Duodenal mucosa (tissue), 2 donors: Measurements from ENCODE around the gene ANKHD1.

Experiments
- H3K27ac ChIP-seq: one replicate; pipeline ENCODE4 v1.7.0; 2013; ENCODE audit warnings: low read depth, low read length
- H3K27me3 ChIP-seq, 2 donors: one replicate each; pipeline ENCODE4 v1.7.0; 2013; ENCODE audit warnings: low read length in 2 of 2, control low read depth in 1 of 2; ENCODE audit not compliant: insufficient read depth in 2 of 2, control insufficient read depth in 1 of 2
- H3K36me3 ChIP-seq, 2 donors: one replicate each; pipeline ENCODE4 v1.7.0; 2013; ENCODE audit warnings: low read length in 2 of 2, control low read depth in 1 of 2; ENCODE audit not compliant: insufficient read depth in 2 of 2, control insufficient read depth in 1 of 2
- H3K4me1 ChIP-seq, 2 donors: one replicate each; pipeline ENCODE4 v1.7.0; 2013; ENCODE audit warnings: low read length in 2 of 2, control low read depth in 1 of 2; ENCODE audit not compliant: insufficient read depth in 2 of 2, control insufficient read depth in 1 of 2
- H3K4me3 ChIP-seq, 2 donors: one replicate each; pipeline ENCODE4 v1.7.0; 2013; ENCODE audit warnings: low read length in 2 of 2, low read depth in 1 of 2
- H3K9ac ChIP-seq, 2 donors: one replicate each; pipeline ENCODE4 v1.7.0; 2013; ENCODE audit warnings: low read length in 2 of 2, low read depth in 1 of 2
- H3K9me3 ChIP-seq, 2 donors: one replicate each; pipeline ENCODE4 v1.7.0; 2013; ENCODE audit warnings: low read length in 2 of 2, control low read depth in 1 of 2; ENCODE audit not compliant: control insufficient read depth in 1 of 2

Gene ANKHD1

GRCh38 chr5:140549237-140550144 is 147.9 kb downstream of the ANKHD1 start:
- peak overlapping the region; percentile 36 for H3K27ac ChIP-seq
- no peaks in the 10 kb centered on the region for H3K27me3 ChIP-seq

DNA sequence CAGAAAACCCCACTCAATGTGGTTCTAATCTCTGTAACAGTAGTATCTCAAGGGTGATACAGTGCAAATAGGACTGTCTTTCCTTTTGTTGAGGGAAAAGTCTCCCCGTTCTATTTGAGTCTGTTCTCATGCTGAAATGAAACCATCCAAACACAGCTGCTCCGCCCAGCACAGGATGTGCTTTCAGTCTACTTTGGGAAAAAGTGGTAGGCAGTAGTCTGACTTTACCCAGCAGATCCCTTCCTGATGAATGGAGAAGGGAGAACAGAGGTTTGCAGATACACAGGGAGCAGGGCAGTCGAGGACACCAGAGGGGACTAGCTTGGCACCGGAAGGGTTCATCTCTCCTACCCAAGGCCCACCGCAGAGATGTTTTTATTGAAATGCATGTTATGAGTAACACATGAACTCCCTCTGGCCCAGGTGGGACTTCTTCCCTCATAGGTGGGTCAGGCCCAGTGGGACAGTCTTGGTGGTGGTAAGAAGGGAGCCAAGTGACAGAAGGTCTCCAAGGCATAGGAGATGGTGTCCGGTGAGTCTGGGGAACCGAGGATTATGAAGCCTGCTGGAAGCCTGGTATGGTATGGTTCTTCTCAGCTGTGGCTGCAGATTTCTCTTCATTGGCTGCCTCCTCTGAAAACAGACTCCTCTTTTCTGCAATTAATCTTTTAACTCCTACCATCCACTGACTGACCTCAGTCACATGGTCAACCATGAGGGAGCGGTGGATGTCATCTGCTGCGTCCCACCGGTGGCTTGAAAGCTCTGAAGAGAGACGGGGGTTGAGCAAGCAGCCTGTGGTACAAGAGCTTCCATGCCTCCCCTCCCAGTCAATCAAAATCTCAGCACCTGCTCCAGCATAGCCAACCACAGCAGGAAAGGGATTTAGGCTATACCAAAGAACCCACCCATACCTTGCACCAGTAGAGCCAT is 148.8 kb downstream of the ANKHD1 start:
- Histone ChIP-seq H3K36me3 (peaks cover 10 to 31% of the 10 kb centered on the region in 2 donors), H3K4me1 (peaks cover 34 to 38% of the 10 kb centered on the region in 2 donors), H3K9ac (peak overlapping the region in 1 of 2 donors; percentile 12), H3K9me3 (no peaks in the 10 kb centered on the region), H3K4me3 (no peak overlapping the region), H3K27ac (peak overlapping the region; percentile 36), H3K27me3 (no peaks in the 10 kb centered on the region)

More at GRCh38 chr5:140549237-140550144, 147.9 kb downstream of the ANKHD1 start:
- Histone ChIP-seq H3K9ac (peak overlapping the region; percentile 12 to 68), H3K9me3 (no peaks in the 10 kb centered on the region), H3K4me1 (peaks cover 34 to 36% of the 10 kb centered on the region in 2 donors), H3K4me3 (peak overlapping the region; percentile 60 to 73), H3K36me3 (peaks cover 14 to 37% of the 10 kb centered on the region in 2 donors)

- peaks cover 10 to 31% of the 10 kb centered on the region in 2 donors for H3K36me3 ChIP-seq
- peaks cover 39 to 40% of the 10 kb centered on the region in 2 donors for H3K4me1 ChIP-seq
- no peak overlapping the region for H3K4me3 ChIP-seq
- H3K9me3 ChIP-seq, result no peaks in the 10 kb centered on the region
- no peak overlapping the region for H3K27ac ChIP-seq
- H3K27me3 ChIP-seq, result no peaks in the 10 kb centered on the region
- no peak overlapping the region for H3K9ac ChIP-seq
Measured at GRCh38 chr5:140551872-140552271, 150.2 kb downstream of the ANKHD1 start.

GRCh38 chr5:140553657-140554056 is 152.0 kb downstream of the ANKHD1 start:
- no peak overlapping the region for H3K4me3 ChIP-seq
- no peaks in the 10 kb centered on the region for H3K9me3 ChIP-seq
- H3K9ac ChIP-seq, result no peak overlapping the region
- H3K36me3 ChIP-seq, result peaks cover 10 to 31% of the 10 kb centered on the region in 2 donors
- no peak overlapping the region for H3K27ac ChIP-seq
- H3K4me1 ChIP-seq, result peaks cover 30 to 33% of the 10 kb centered on the region in 2 donors
- H3K27me3 ChIP-seq, result no peaks in the 10 kb centered on the region

DNA sequence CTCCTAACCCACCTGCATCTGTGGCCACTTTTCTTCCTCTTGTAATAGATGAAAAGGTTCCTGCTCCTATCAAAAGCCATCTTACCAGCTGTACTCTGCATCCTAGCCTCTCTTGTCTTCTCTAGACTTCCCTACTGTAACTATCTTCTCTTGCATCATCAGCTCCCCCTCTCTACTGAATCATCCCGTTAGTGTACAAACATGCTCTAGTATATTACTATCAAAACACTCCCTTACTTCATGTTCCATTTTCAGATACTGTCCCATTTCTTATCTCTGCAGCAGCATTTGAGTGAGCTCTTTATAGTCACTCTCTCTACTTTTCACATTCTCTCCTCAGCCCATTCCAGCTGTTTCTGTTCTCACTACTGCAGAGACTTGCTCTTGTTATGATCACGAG is 152.8 kb downstream of the ANKHD1 start:
- H3K9ac ChIP-seq, result no peak overlapping the region
- no peaks in the 10 kb centered on the region for H3K27me3 ChIP-seq
- H3K36me3 ChIP-seq, result peaks cover 10 to 26% of the 10 kb centered on the region in 2 donors
- H3K4me1 ChIP-seq, result peaks cover 22 to 26% of the 10 kb centered on the region in 2 donors
- H3K27ac ChIP-seq, result no peak overlapping the region
- H3K9me3 ChIP-seq, result no peaks in the 10 kb centered on the region
- H3K4me3 ChIP-seq, result no peak overlapping the region

DNA sequence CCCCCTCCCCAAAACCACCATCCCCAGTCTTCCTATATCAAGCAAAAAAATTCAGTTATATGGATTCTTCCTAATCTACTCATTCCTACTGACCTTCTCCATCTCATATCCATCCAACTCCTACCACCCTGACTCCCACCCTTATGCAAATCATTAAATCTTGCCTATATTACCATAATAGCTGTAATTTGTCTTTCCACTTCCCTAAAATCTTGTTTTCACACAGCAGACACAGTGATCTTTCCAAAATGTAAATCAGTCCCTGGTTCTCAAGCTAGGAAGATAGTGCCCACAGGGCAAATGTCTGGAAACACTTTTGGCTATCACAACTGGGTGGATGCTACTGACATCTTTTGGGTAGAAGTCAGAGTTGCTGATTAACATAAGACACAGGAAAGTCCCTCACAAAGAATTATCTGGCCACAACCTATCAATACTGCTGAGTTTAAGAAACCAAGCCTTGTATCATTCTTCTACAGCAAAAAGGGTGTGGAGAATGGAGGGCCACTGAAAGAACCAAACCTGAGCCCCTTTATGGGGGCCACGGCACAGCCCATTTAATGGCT is 154.2 kb downstream of the ANKHD1 start:
- Histone ChIP-seq H3K4me1 (peaks cover 17 to 21% of the 10 kb centered on the region in 2 donors), H3K27me3 (no peaks in the 10 kb centered on the region), H3K27ac (no peak overlapping the region), H3K4me3 (peak overlapping the region; percentile 83 to 86), H3K36me3 (peaks cover 1 to 18% of the 10 kb centered on the region in 2 donors), H3K9me3 (no peaks in the 10 kb centered on the region), H3K9ac (peak overlapping the region; percentile 1 to 95)

DNA sequence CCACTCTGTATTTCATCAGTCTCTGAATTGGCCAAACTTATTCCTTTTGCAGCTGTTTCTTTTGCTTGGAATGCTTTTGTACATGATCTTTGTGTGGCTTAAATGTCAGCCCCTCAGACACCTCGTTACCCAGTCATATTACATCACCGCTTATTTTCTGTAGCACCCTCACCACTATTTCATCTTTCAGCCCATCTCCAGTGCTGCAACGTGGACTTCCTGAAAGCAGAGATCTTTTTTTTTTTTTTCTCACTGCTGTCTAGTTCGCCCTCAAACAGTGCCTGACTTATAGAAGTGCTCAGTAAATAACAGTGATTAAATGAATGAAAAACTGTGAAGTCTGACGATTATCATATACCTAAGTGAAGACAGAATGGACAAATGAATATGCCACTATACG is 154.8 kb downstream of the ANKHD1 start:
- H3K9me3 ChIP-seq, result no peaks in the 10 kb centered on the region
- peaks cover 17 to 21% of the 10 kb centered on the region in 2 donors for H3K4me1 ChIP-seq
- no peak overlapping the region for H3K27ac ChIP-seq
- H3K9ac ChIP-seq, result peak overlapping the region; percentile 91 to 95
- no peaks in the 10 kb centered on the region for H3K27me3 ChIP-seq
- H3K36me3 ChIP-seq, result peaks cover 0 to 12% of the 10 kb centered on the region in 2 donors
- peak overlapping the region; percentile 83 to 86 for H3K4me3 ChIP-seq

- Histone ChIP-seq H3K36me3 (peaks cover 0 to 7% of the 10 kb centered on the region in 2 donors), H3K4me3 (peak within 1 kb of the TSS; percentile 83 to 86)
Measured at GRCh38 chr5:140557136-140557805, 155.6 kb downstream of the ANKHD1 start, which contains the start of gene SRA1. SRA1 (minus strand) TSS chr5:140557473; CDS start chr5:140557452, 21 bp downstream.

GRCh38 chr5:140557965-140558364 is 156.3 kb downstream of the ANKHD1 start:
- H3K27me3 ChIP-seq, result no peaks in the 10 kb centered on the region
- no peaks in the 10 kb centered on the region for H3K9me3 ChIP-seq
- peak overlapping the region; percentile 91 to 95 for H3K9ac ChIP-seq
- H3K36me3 ChIP-seq, result peaks cover 0 to 5% of the 10 kb centered on the region in 2 donors
- H3K4me1 ChIP-seq, result peaks cover 17 to 21% of the 10 kb centered on the region in 2 donors
- peak overlapping the region; percentile 88 for H3K27ac ChIP-seq
- H3K4me3 ChIP-seq, result peak overlapping the region; percentile 83 to 86

More at GRCh38 chr5:140557136-140557805, 155.6 kb downstream of the ANKHD1 start, which contains the start of gene SRA1:
- peak within 1 kb of the TSS; percentile 88 for H3K27ac ChIP-seq
- H3K27me3 ChIP-seq, result no peaks in the 10 kb centered on the region
- H3K9ac ChIP-seq, result peak within 1 kb of the TSS; percentile 91 to 95
- peaks cover 17 to 21% of the 10 kb centered on the region in 2 donors for H3K4me1 ChIP-seq
- no peaks in the 10 kb centered on the region for H3K9me3 ChIP-seq
